Left lobe of liver (tissue), 2 donors: ENCODE measurements around the gene ACOX1. TPM values are rescaled to one million over a fixed set of nuclear protein-coding genes. Genes with fewer than 3 reads are reported as not detected.

ENCODE experiments used
- ATAC-seq: fragments of 200-7000 bp; cut with Tn5 transposase; one replicate; pipeline ENCODE4 v1.9.1; 2020; ENCODE audit warnings: mild to moderate bottlenecking, moderate library complexity
- DNase-seq: peaks from one replicate; pipeline ENCODE4 v3.0.0-alpha.2; 2020; ENCODE audit warnings: low spot score
- total RNA-seq: library from RNA; stranded (reverse); gene quantifications from one replicate; pipeline ENCODE4 v1.2.1, GENCODE V29; 2021
- donor health status: DM: no; HTN: no; CAD: no; lungs with moderate emphysema.
- donor health status: DM: no; HTN: yes; CAD: no.

The ACOX1 gene
- 199 TPM for total RNA-seq

DNA sequence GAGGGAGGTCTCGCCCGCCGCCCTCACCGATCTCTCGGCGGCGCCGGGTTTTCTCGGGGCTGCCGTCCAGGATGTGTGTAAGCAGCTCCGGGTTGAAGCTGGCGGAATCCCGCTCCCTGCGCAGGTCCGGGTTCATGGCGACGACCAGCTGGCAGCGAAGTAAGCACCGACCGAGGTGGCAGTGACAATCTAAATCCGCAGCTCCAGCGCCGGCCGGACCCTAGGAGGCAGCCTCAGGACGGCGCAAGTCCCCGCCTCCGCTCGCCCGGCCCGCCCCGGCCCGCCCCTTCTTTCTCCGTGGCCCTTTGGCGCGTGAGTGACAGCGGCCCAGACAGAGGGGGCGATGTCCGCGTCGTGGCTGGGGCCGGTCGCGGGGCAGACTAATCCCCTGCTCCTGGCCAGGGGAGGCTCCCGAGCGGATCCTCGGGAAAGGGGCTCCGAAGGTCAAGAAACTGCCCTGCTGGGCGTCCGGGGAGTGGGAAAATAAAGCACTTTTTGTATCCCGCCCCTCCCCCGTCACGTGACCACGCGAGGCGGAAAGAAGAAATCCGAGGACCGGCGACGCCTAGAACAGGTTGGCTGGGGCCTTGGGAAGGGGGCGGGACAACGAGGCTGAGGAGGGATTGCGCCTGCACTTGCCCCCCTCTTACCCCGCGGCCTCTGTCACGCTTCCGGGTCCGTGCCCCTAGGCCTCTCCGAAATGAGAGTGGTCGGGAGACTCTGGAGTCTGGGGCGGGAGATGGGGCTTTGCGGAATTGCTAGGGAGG, at the start of gene ACOX1, which contains the start of gene TEN1:
Gene ACOX1 (minus strand): TSS at position 229 of the 767 bp plus-strand sequence. CDS start 93 bp downstream, at position 136.
Gene TEN1 (plus strand): TSS at position 303 of the 767 bp plus-strand sequence. CDS start 6,953 bp downstream, outside the sequence.
- peak; percentile 98 for DNase-seq
- peak; percentile 81 for ATAC-seq

DNA sequence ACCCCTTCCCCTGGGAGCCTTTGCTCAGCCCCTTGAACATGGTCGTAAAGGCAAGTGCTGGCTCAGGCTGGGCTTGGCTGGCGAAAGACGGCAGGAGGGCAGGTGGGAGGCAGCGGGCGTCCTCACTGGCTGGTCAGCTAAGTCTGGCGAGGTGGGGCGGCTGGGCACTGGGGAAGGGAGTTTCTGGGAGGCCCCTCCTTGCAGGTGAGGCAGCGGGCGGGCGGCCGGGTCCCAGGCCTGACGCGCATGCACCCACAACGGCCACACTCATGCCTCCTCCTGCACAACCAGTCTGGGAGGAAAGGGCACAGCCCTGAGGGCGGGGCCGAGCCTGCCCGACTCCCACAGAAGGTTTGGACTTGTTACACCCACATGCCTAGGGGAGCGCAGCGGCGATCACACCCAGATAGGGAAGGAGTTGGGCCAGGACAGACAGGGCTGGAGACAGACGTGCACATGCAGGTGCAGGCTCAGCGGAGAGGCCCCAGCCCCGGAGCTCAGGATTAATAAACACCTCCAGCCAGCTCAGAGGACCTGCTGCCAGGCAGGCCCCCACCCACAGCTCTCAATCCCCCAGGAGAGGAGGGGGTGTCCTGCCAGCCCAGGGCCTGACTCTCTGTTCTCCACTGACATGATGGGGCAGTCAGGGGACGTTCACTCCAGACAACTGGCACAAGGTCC, 48.3 kb upstream of the ACOX1 start, which contains the start of gene EVPL:
Gene EVPL (minus strand): TSS at position 148 of the 681 bp plus-strand sequence. CDS start 108 bp downstream, at position 40.
- DNase-seq (no peak), ATAC-seq (no peak)

- DNase-seq (no peak), ATAC-seq (peak; percentile 31)
Measured at GRCh38 chr17:76026714-76027158, 47.8 kb upstream of the ACOX1 start.

GRCh38 chr17:76025294-76025693, 46.3 kb upstream of the ACOX1 start:
- no peak for ATAC-seq
- no peak for DNase-seq

DNA sequence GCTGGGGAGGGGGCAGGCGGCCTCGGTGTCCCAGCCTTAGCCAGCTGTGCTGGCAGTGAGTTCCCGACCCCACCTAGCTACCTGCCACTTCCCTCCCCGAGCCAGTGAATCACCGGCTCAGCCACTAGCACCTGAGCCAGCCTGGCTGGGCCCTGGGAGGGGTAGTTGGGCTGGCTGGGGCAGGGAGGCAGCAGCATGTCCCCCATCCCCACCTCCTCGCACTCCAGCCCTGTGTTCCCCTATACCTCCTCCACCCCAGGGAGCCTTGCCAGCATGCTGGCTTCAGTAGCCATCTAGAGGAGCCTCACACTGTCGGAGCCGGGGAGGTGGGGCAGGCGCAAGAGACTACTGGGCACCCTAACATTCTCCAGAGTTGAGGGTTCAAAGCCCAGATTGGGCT, 45.4 kb upstream of the ACOX1 start:
- DNase-seq (no peak), ATAC-seq (no peak)

- DNase-seq, result no peak
- no peak for ATAC-seq
Measured at GRCh38 chr17:76023900-76024237, 44.9 kb upstream of the ACOX1 start.

GRCh38 chr17:76022973-76023899, 44.3 kb upstream of the ACOX1 start:
- ATAC-seq, result no peak
- no peak for DNase-seq

DNA sequence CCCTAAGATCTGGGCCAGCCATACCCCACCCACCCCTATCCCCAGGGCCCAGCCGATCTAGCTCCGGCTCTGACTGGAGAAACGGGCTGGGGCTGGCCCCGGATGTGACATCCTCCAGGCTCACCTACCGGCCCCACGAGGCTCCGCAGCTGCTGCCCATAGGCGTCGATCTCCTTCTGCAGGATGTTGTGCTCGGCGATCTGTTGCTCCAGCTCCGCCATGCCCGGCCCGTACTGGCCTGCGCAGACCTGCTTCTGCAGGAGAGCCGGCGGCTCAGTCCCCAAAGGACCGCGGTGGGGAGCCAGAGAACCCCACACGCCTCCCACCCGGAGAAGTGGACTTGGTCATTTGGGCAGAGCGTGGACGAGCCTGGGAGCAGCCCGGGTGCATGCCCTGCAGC, 43.3 kb upstream of the ACOX1 start:
- ATAC-seq, result no peak
- no peak for DNase-seq

DNA sequence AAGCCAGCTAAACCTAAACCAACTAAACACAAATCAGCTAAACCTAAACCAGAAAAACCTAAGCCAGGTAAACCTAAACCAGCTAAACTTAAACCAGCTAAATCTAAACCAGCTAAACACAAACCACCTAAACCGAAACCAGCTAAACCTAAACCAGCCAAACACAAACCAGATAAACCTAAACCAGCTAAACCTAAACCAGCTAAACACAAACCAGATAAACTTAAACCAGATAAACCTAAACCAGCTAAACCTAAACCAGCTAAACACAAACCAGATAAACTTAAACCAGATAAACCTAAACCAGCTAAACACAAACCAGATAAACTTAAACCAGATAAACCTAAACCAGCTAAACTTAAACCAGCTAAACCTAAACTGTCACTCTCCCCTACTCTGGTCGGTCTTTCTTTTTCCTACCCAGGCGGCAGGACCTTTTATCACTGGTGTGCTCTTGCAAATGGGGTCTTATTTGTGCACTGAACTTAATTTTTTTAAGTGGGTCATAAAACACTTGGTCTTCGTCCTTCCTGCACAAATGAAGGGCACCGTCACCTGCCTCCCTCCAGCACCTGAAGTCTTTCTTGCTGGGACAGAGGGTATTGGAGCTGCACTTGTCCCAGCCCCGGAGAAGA, 41.0 kb upstream of the ACOX1 start:
- no peak for ATAC-seq
- DNase-seq, result no peak

DNA sequence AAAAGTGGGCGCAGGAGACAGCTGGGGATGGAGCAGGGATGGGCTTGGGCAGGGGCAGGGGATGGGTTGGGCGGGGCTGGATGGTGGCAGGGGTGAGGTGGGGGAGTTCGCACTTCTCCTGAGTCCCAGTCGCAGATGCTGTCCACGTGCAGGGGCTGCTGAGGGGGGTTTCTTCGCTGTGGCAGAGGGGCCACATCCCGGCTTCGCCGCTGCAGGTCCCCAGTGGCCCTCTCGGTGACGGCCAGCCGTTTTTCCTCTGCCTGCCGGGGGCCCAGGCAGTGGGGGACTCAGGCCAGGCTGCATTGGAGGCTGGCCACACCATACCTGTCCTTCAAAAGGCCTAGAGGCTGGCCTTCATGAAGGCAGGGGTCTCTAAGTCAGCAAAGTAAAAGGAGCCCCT, 39.8 kb upstream of the ACOX1 start:
- ATAC-seq, result no peak
- DNase-seq, result no peak

GRCh38 chr17:76018340-76018680, 39.3 kb upstream of the ACOX1 start:
- DNase-seq (no peak), ATAC-seq (no peak)

GRCh38 chr17:76017481-76018339, 38.7 kb upstream of the ACOX1 start:
- DNase-seq, result no peak
- ATAC-seq, result no peak

DNA sequence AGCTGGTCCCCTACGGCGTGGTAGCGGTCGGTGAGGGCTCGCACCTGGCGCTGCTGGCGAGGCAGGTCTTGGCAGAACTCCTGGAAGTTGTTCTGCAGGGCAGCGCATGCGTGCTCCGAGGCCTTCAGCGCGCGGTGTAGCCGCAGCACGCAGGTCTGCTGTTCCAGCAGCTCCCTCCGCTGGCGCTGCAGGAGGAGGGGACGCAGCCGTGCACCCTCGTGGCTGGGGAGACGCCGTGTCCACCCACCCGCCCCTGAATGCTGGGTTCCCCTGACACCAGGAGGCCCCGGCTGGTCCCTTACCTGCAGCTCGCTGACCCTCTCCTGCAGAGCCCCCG, 35.9 kb upstream of the ACOX1 start:
- ATAC-seq (peak; percentile 53), DNase-seq (no peak)

GRCh38 chr17:76014100-76014924, 35.3 kb upstream of the ACOX1 start:
- peak; percentile 70 for DNase-seq
- ATAC-seq, result peak; percentile 96

GRCh38 chr17:76013377-76013932, 34.5 kb upstream of the ACOX1 start:
- DNase-seq (no peak), ATAC-seq (no peak)

DNA sequence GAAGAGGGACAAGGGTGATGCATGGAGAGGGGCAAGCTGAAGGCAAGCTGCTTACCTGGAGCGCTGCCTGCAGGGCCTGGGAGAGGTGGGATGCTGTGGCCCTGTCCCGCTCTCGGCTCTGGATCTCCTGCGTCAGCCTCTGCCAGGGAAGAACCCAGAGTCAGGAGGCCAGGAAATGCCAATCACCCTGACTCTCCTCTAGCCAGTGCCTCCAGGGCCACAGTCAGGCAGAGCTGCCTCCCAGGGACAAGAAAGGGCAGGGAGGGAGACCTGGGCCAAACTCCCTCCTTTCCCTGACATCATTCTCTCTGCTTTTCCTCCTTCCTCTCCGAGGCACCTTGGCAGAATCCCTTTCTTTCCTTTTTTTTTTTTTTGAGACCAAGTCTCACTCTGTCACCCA, 33.0 kb upstream of the ACOX1 start:
- no peak for ATAC-seq
- no peak for DNase-seq

- DNase-seq (no peak), ATAC-seq (no peak)
Measured at GRCh38 chr17:76009969-76010661, 31.1 kb upstream of the ACOX1 start.

GRCh38 chr17:76009447-76009846, 30.5 kb upstream of the ACOX1 start:
- DNase-seq, result no peak
- ATAC-seq, result no peak
